IMR-90 (cell line): ENCODE data around the gene DPH7. TPM values are rescaled to one million over a fixed set of nuclear protein-coding genes. Genes with fewer than 3 reads are reported as not detected.

ENCODE experiments used
- ATAC-seq: fragments of 200-7000 bp; cut with Tn5 transposase; 2 replicates; pipeline ENCODE4 v1.9.1; 2020; ENCODE audit warnings: low read depth, mild to moderate bottlenecking, moderate library complexity
- BruUV-seq: library from RNA; stranded (reverse); fragments of 400-500 nt; replicated peaks from 2 replicates; lab custom pipeline; 2021; lab: Mats Ljungman, UMichigan
- CTCF ChIA-PET: fragments of 300-600 bp; formaldehyde crosslinking; extraction: SDS; loops from one replicate; lab custom pipeline; 2021; ENCODE audit warnings: antibody characterized with exemption; lab: Yijun Ruan, JAX
- POLR2A ChIA-PET: fragments of 300-600 bp; sonication (Branson Sonifier 250); formaldehyde crosslinking; loops from one replicate; lab custom pipeline; 2022; ENCODE audit warnings: antibody characterized with exemption; ENCODE audit not compliant: unreplicated experiment; lab: Charles Lee
- DNase-seq: peaks from one replicate; pipeline ENCODE4 v3.0.0; 2013
- H2AFZ ChIP-seq: replicated peaks from 2 replicates; pipeline ENCODE3; 2013; ENCODE audit warnings: low read length, mild to moderate bottlenecking; ENCODE audit not compliant: poor library complexity
- H2AK5ac ChIP-seq: 2 replicates; pipeline ENCODE4 v1.6.1; 2013; ENCODE audit warnings: low read depth, low read length, inconsistent platforms
- H2AK9ac ChIP-seq: replicated peaks from 2 replicates; pipeline ENCODE3; 2013; ENCODE audit warnings: mild to moderate bottlenecking, low read depth, low read length, moderate library complexity; ENCODE audit not compliant: poor library complexity
- H2BK120ac ChIP-seq: 2 replicates; pipeline ENCODE4 v1.6.1; 2013; ENCODE audit warnings: low read depth, low read length, inconsistent platforms
- H2BK15ac ChIP-seq: 3 replicates; pipeline ENCODE4 v1.6.1; 2013; ENCODE audit warnings: low read depth, low read length, inconsistent platforms
- H2BK20ac ChIP-seq: 2 replicates; pipeline ENCODE4 v1.6.1; 2013; ENCODE audit warnings: low read depth, mild to moderate bottlenecking, inconsistent platforms, low read length, moderate library complexity
- H2BK5ac ChIP-seq: 2 replicates; pipeline ENCODE4 v1.6.1; 2013; ENCODE audit warnings: mild to moderate bottlenecking, low read depth, low read length, inconsistent platforms; ENCODE audit not compliant: poor library complexity, severe bottlenecking
- H3K14ac ChIP-seq: replicated peaks from 2 replicates; pipeline ENCODE4 v1.6.1; 2013; ENCODE audit warnings: low read depth, low read length, inconsistent platforms
- H3K18ac ChIP-seq: 2 replicates; pipeline ENCODE4 v1.6.1; 2013; ENCODE audit warnings: low read depth, low read length, control low read depth
- H3K23ac ChIP-seq: 2 replicates; pipeline ENCODE4 v1.6.1; 2013; ENCODE audit warnings: low read depth, low read length, inconsistent platforms
- H3K27ac ChIP-seq: 2 replicates; pipeline ENCODE4 v1.5.1; 2013; ENCODE audit warnings: mild to moderate bottlenecking, control low read depth, low read length; ENCODE audit not compliant: insufficient read depth
- H3K27me3 ChIP-seq: 2 replicates; pipeline ENCODE4 v1.6.1; 2013; ENCODE audit warnings: low read length; ENCODE audit not compliant: control insufficient read depth, insufficient read depth
- H3K36me3 ChIP-seq: 2 replicates; pipeline ENCODE4 v1.6.1; 2013; ENCODE audit warnings: low read length, mixed read lengths; ENCODE audit not compliant: control insufficient read depth, insufficient read depth
- H3K4ac ChIP-seq: 2 replicates; pipeline ENCODE4 v1.6.1; 2013; ENCODE audit warnings: low read depth, low read length, inconsistent platforms
- H3K4me1 ChIP-seq: 2 replicates; pipeline ENCODE4 v1.6.1; 2013; ENCODE audit warnings: low read length, mixed read lengths; ENCODE audit not compliant: control insufficient read depth, insufficient read depth
- H3K4me2 ChIP-seq: 2 replicates; pipeline ENCODE4 v1.6.1; 2013; ENCODE audit warnings: low read depth, mild to moderate bottlenecking, control low read depth, low read length, moderate library complexity
- H3K4me3 ChIP-seq: 2 replicates; pipeline ENCODE4 v1.5.1; 2013; ENCODE audit warnings: low read depth, mild to moderate bottlenecking, control low read depth, low read length, moderate library complexity; ENCODE audit not compliant: insufficient read depth
- H3K56ac ChIP-seq: 2 replicates; pipeline ENCODE4 v1.6.1; 2013; ENCODE audit warnings: low read length, inconsistent platforms; ENCODE audit not compliant: insufficient read depth; ENCODE audit errors: extremely low read depth
- H3K79me1 ChIP-seq, 2 experiments: 2 replicates each; pipeline ENCODE4 v1.6.1; 2013; ENCODE audit warnings: low read length in 2 of 2, inconsistent platforms in 1 of 2, low read depth in 1 of 2
- H3K9ac ChIP-seq: 2 replicates; pipeline ENCODE4 v1.6.1; 2013; ENCODE audit warnings: low read depth, low read length, control low read depth
- H3K9me1 ChIP-seq: 2 replicates; pipeline ENCODE4 v1.6.1; 2013; ENCODE audit warnings: low read length, inconsistent platforms; ENCODE audit not compliant: insufficient read depth
- H3K9me3 ChIP-seq: 2 replicates; pipeline ENCODE4 v1.6.1; 2013; ENCODE audit warnings: low read length; ENCODE audit not compliant: control insufficient read depth, insufficient read depth
- H4K20me1 ChIP-seq: 2 replicates; pipeline ENCODE4 v1.6.1; 2013; ENCODE audit warnings: low read length, inconsistent platforms; ENCODE audit not compliant: insufficient read depth
- H4K5ac ChIP-seq: 2 replicates; pipeline ENCODE4 v1.6.1; 2013; ENCODE audit warnings: mild to moderate bottlenecking, low read depth, low read length, control low read depth
- H4K8ac ChIP-seq, 2 experiments: 2 replicates each; pipeline ENCODE4 v1.6.1; 2013; ENCODE audit warnings: low read depth in 2 of 2, low read length in 2 of 2, control low read depth in 1 of 2, inconsistent platforms in 1 of 2
- H4K91ac ChIP-seq: 2 replicates; pipeline ENCODE4 v1.6.1; 2013; ENCODE audit warnings: low read depth, low read length, inconsistent platforms; ENCODE audit not compliant: insufficient read depth
- CEBPB ChIP-seq: IDR thresholded peaks from 2 replicates; pipeline ENCODE4 v1.6.1; 2012; ENCODE audit warnings: low read depth, low read length, improper control_type of control experiment
- ELK1 ChIP-seq: fragments of 150-350 bp; IDR thresholded peaks from 2 replicates; pipeline ENCODE4 v1.6.1; 2016; ENCODE audit warnings: low read depth, mild to moderate bottlenecking, low read length, moderate library complexity, borderline replicate concordance
- FOS ChIP-seq: fragments of 150-350 bp; IDR thresholded peaks from 2 replicates; pipeline ENCODE4 v1.6.1; 2016; ENCODE audit warnings: low read depth, low read length
- MAZ ChIP-seq: IDR thresholded peaks from 2 replicates; pipeline ENCODE4 v1.6.1; 2012; ENCODE audit warnings: low read depth, mild to moderate bottlenecking, low read length, improper control_type of control experiment, moderate library complexity, borderline replicate concordance
- NFE2L2 ChIP-seq: fragments of 150-350 bp; IDR thresholded peaks from 2 replicates; pipeline ENCODE4 v1.6.1; 2016; ENCODE audit warnings: low read depth, mild to moderate bottlenecking, low read length
- POLR2A ChIP-seq: IDR thresholded peaks from 2 replicates; pipeline ENCODE4 v1.6.1; 2012; ENCODE audit warnings: mild to moderate bottlenecking, low read depth, low read length
- RAD21 ChIP-seq: IDR thresholded peaks from 2 replicates; pipeline ENCODE4 v1.6.1; 2012; ENCODE audit warnings: low read length, improper control_type of control experiment
- RCOR1 ChIP-seq: IDR thresholded peaks from 2 replicates; pipeline ENCODE4 v1.6.1; 2012; ENCODE audit warnings: mild to moderate bottlenecking, low read length, improper control_type of control experiment; ENCODE audit not compliant: insufficient replicate concordance
- RFX5 ChIP-seq: IDR thresholded peaks from 2 replicates; pipeline ENCODE4 v1.8.0; 2012; ENCODE audit warnings: low read depth, mild to moderate bottlenecking, low read length, moderate library complexity
- WGBS, 2 experiments: methylation state at CpG; one replicate each; pipeline versions ENCODE4 v1.1.5 to v1.1.7; 2013; ENCODE audit warnings: missing lambda C conversion rate in 2 of 2; ENCODE audit not compliant: insufficient read length in 1 of 2; ENCODE audit errors: extremely low coverage in 2 of 2; 5-methylcytosine and 5-hydroxymethylcytosine counted together
- dilution Hi-C: fragments of 300-500 bp; cut with HindIII; formaldehyde crosslinking; loops from one replicate; pipeline ENCODE4 v1.14.3; 2018; ENCODE audit warnings: low sequenced_read_pairs; ENCODE audit not compliant: unreplicated experiment
- in situ Hi-C: fragments of 300-500 bp; cut with MboI; formaldehyde crosslinking; loops from 3 replicates; pipeline ENCODE4 v1.14.3; 2019; ENCODE audit warnings: low sequenced_read_pairs, inconsistent platforms, mixed read lengths
- intact Hi-C: fragments of 100-400 bp; cut with micrococcal nuclease; formaldehyde crosslinking; loops from 2 replicates; pipeline ENCODE4 v1.10.0; 2022
- polyA plus RNA-seq, 3 experiments: library from polyadenylated mRNA; depleted of rRNA; stranded (reverse); fragments of >200 nt; gene quantifications; 2 replicates each; pipeline ENCODE4 v1.2.3, GENCODE V29; 2012; ENCODE audit warnings: low replicate concordance in 1 of 3
- total RNA-seq: library from RNA; depleted of rRNA; stranded (reverse); fragments of >200 nt; gene quantifications from 2 replicates; pipeline ENCODE4 v1.2.3, GENCODE V29; 2012

The DPH7 gene
- total and polyA plus RNA-seq, 2 of the 4 experiments (the other 2 are of a cell fraction): 12.5 to 33.7 TPM

GRCh38 chr9:137574192-137574591 is 4.5 kb downstream of the DPH7 start:
- Histone ChIP-seq H2BK20ac (no peak overlapping the region), H2BK120ac (no peak overlapping the region), H3K4me3 (no peak overlapping the region), H3K9ac (no peak overlapping the region), H3K9me1 (peaks cover 22% of the 10 kb centered on the region), H4K91ac (no peak overlapping the region), H2AFZ (no peak overlapping the region), H3K4me2 (no peak overlapping the region), H2AK5ac (no peak overlapping the region), H4K20me1 (peaks cover 24% of the 10 kb centered on the region), H3K4me1 (peaks cover 6% of the 10 kb centered on the region), H3K36me3 (peaks cover 40% of the 10 kb centered on the region), H3K18ac (no peak overlapping the region), H4K5ac (no peak overlapping the region), H4K8ac (no peak overlapping the region), H2BK15ac (no peak overlapping the region), H3K9me3 (no peaks in the 10 kb centered on the region), H3K27ac (no peak overlapping the region), H3K23ac (no peak overlapping the region), H3K79me1 (peaks cover 56 to 75% of the 10 kb centered on the region in 2 experiments), H2BK5ac (no peak overlapping the region), H3K14ac (no peak overlapping the region), H3K27me3 (no peaks in the 10 kb centered on the region), H3K4ac (no peak overlapping the region), H2AK9ac (no peak overlapping the region), H3K56ac (no peak overlapping the region)
- intact Hi-C loops (no loop called here), dilution Hi-C loops (no loop called here), in situ Hi-C loops (no loop called here)
- DNase-seq (no peak), ATAC-seq (no peak)
- POLR2A ChIA-PET: no interaction called here
- WGBS, 2 experiments: 77% methylated on average over 5 of the region's 10 CpGs; no CpG with 5 or more reads in 1 of the 2 experiments
- TF ChIP-seq RCOR1 (no peak), POLR2A (no peak), RAD21 (no peak), CEBPB (no peak), NFE2L2 (no peak), ELK1 (no peak), RFX5 (no peak), FOS (no peak), MAZ (no peak)
- no TSS peak for BruUV-seq
- CTCF ChIA-PET: no interaction called here
